DMS53 (cell line): ENCODE data around the gene TXNRD1.
A peak's percentile ranks its signal among the peaks of the same experiment; 100 is the strongest.
"Not testable (repeated sequence)": the region's sequence is repeated elsewhere in the genome, so short reads cannot be mapped to it uniquely, and the experiment has no call there.

Source experiments
- DNase-seq: peaks from one replicate; lab custom pipeline; 2025; lab: John Stamatoyannopoulos, UW

Gene TXNRD1

GRCh38 chr12:104237930-104238329, 22.4 kb downstream of the TXNRD1 start:
- no peak for DNase-seq

GRCh38 chr12:104242546-104243206, 27.1 kb downstream of the TXNRD1 start:
- DNase-seq: no peak

- no peak for DNase-seq
These were observed 28.0 kb downstream of the TXNRD1 start for GRCh38 chr12:104243551-104243950.

GRCh38 chr12:104243971-104244370, 28.4 kb downstream of the TXNRD1 start:
- no peak for DNase-seq

GRCh38 chr12:104247698-104248097, 32.1 kb downstream of the TXNRD1 start:
- DNase-seq: no peak

- no peak for DNase-seq
These were observed 32.9 kb downstream of the TXNRD1 start for GRCh38 chr12:104248444-104248843.

- no peak for DNase-seq
These were observed 33.4 kb downstream of the TXNRD1 start for GRCh38 chr12:104249017-104249416.

- no peak for DNase-seq
These were observed 34.3 kb downstream of the TXNRD1 start for GRCh38 chr12:104249898-104250297.

- DNase-seq: no peak
These were observed 35.0 kb downstream of the TXNRD1 start for GRCh38 chr12:104250366-104251125.

- DNase-seq: no peak
These were observed 42.4 kb downstream of the TXNRD1 start for GRCh38 chr12:104257913-104258472.

GRCh38 chr12:104258476-104259067, 43.0 kb downstream of the TXNRD1 start:
- DNase-seq: peak; percentile 13

GRCh38 chr12:104263026-104263425, 47.4 kb downstream of the TXNRD1 start:
- peak; percentile 42 for DNase-seq

GRCh38 chr12:104263580-104264358, 48.2 kb downstream of the TXNRD1 start:
- DNase-seq: peak; percentile 57

- not testable (repeated sequence) for DNase-seq
These were observed 49.9 kb downstream of the TXNRD1 start for GRCh38 chr12:104265436-104265835.

- no peak for DNase-seq
These were observed 57.4 kb downstream of the TXNRD1 start for GRCh38 chr12:104272938-104273337.

- no peak for DNase-seq
These were observed 57.9 kb downstream of the TXNRD1 start for GRCh38 chr12:104273503-104273902.

GRCh38 chr12:104274811-104275210, 59.2 kb downstream of the TXNRD1 start:
- no peak for DNase-seq

GRCh38 chr12:104275689-104276088, 60.1 kb downstream of the TXNRD1 start:
- peak; percentile 60 for DNase-seq

GRCh38 chr12:104276273-104277131, 60.9 kb downstream of the TXNRD1 start:
- DNase-seq: peak; percentile 91

GRCh38 chr12:104279164-104279563, 63.6 kb downstream of the TXNRD1 start:
- DNase-seq: peak; percentile 30

GRCh38 chr12:104280111-104280510, 64.5 kb downstream of the TXNRD1 start:
- DNase-seq: no peak
